ENCODE measurements around the gene KRTAP10-8. TPM values are rescaled to one million over a fixed set of nuclear protein-coding genes. Genes with fewer than 3 reads are reported as not detected.
"Not testable (repeated sequence)": the region's sequence is repeated elsewhere in the genome, so short reads cannot be mapped to it uniquely, and the experiment has no call there.

Gene KRTAP10-8
- total and polyA plus RNA-seq, 8 donors, result not detected

DNA sequence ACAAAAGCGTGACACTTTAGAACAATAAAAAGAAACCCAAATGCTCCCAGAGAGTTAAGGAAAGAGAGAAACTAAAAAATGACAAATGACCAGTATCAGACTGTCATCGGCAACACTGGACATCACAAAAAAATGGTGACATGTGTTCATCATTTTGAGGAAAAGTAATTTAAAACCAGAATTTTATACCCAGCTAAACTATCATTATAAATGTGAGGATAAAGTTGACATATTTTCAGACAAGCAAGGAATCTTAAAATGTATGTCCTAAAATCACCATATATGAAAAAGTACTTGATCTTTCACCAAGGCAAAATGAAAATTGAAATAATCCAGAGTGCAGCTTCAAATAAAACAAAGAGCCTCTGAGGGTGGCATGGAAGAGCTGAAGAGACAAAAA lies 33.0 kb downstream of the KRTAP10-8 start:
- H3K27me3 ChIP-seq, result peaks cover 0 to 49% (median 21%) of the 10 kb centered on the region in 3 donors
- no peaks in the 10 kb centered on the region for H3K36me3 ChIP-seq
- H3K4me1 ChIP-seq, result no peaks in the 10 kb centered on the region
- intact Hi-C loops (cut with DNase I; ENCODE audit: low total_unique reads), result no loop called here
- TF ChIP-seq POLR2AphosphoS5 (IDR thresholded peaks at IDR 0.05), result no peak
- TF ChIP-seq, protein P1, sequence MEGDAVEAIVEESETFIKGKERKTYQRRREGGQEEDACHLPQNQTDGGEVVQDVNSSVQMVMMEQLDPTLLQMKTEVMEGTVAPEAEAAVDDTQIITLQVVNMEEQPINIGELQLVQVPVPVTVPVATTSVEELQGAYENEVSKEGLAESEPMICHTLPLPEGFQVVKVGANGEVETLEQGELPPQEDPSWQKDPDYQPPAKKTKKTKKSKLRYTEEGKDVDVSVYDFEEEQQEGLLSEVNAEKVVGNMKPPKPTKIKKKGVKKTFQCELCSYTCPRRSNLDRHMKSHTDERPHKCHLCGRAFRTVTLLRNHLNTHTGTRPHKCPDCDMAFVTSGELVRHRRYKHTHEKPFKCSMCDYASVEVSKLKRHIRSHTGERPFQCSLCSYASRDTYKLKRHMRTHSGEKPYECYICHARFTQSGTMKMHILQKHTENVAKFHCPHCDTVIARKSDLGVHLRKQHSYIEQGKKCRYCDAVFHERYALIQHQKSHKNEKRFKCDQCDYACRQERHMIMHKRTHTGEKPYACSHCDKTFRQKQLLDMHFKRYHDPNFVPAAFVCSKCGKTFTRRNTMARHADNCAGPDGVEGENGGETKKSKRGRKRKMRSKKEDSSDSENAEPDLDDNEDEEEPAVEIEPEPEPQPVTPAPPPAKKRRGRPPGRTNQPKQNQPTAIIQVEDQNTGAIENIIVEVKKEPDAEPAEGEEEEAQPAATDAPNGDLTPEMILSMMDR (IDR thresholded peaks at IDR 0.05), result no peak
- TF ChIP-seq EP300 (IDR thresholded peaks at IDR 0.05), result no peak
- TF ChIP-seq POLR2A (IDR thresholded peaks at IDR 0.05), result no peak
- no peak for DNase-seq
- H3K9me3 ChIP-seq, result peaks cover 0 to 41% (median 32%) of the 10 kb centered on the region in 4 donors
- 40 to 51% (median 47%) methylated on average over 2 of the region's 2 CpGs for WGBS, 5 donors
- no peak overlapping the region for H3K27ac ChIP-seq
- H3K4me3 ChIP-seq, result no peak overlapping the region

DNA sequence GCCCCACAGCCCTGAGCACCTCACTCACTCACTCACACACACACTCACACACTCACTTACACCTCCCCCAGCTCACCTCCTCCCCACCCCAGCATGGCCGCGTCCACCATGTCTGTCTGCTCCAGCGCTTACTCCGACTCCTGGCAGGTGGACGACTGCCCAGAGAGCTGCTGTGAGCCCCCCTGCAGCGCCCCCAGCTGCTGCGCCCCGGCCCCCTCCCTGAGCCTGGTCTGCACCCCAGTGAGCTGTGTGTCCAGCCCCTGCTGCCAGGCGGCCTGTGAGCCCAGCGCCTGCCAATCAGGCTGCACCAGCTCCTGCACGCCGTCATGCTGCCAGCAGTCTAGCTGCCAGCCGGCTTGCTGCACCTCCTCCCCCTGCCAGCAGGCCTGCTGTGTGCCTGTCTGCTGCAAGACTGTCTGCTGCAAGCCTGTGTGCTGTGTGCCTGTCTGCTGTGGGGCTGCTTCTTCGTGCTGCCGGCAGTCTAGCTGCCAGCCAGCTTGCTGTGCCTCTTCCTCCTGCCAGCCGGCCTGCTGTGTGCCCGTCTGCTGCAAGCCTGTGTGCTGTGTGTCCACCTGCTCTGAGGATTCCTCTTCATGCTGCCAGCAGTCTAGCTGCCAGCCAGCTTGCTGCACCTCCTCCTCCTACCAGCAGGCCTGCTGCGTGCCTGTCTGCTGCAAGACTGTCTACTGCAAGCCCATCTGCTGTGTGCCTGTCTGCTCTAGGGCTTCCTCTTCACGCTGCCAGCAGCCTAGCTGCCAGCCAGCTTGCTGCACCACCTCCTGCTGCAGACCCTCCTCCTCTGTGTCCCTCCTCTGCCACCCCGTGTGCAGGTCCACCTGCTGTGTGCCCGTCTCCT lies 34.7 kb downstream of the KRTAP10-8 start, which contains the start of gene KRTAP10-11:
TSS of gene KRTAP10-11 (plus strand) at position 49 of the 856 bp plus-strand sequence. CDS start at position 94, 45 bp downstream.
- 62 to 77% (median 72%) methylated on average over 11 to 21 of the region's 21 CpGs for WGBS, 5 donors
- H3K36me3 ChIP-seq, result not testable (repeated sequence)
- peaks cover 0 to 27% (median 18%) of the 10 kb centered on the region in 4 donors for H3K9me3 ChIP-seq

DNA sequence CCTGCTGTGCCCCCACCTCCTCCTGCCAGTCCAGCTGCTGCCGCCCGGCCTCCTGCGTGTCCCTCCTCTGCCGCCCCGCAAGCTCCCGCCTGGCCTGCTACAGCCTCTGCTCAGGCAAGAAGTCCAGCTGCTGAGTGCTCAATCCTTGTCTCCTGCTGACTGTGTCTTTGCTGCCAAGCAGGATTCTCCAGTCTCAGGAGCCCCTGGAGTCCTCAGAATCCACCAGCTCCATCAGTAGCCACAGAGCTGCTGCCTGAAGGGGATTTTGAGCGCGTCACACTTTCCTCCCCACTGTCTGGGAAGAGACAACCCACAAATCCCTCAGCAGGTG lies 35.3 kb downstream of the KRTAP10-8 start:
- Histone ChIP-seq H3K27me3 (peaks cover 0 to 33% (median 21%) of the 10 kb centered on the region in 3 donors), H3K4me1 (no peaks in the 10 kb centered on the region), H3K4me3 (no peak overlapping the region), H3K27ac (no peak overlapping the region), H3K36me3 (no peaks in the 10 kb centered on the region), H3K9me3 (peaks cover 0 to 26% (median 17%) of the 10 kb centered on the region in 4 donors)
- peak in 1 of 2 donors; percentile 10 for DNase-seq
- 40 to 57% (median 52%) methylated on average over 8 of the region's 8 CpGs for WGBS, 5 donors
- no peak for TF ChIP-seq POLR2A (IDR thresholded peaks at IDR 0.05)
- TF ChIP-seq EP300 (IDR thresholded peaks at IDR 0.05), result no peak
- TF ChIP-seq, protein P1 (IDR thresholded peaks at IDR 0.05), result no peak
- no peak for TF ChIP-seq POLR2AphosphoS5 (IDR thresholded peaks at IDR 0.05)
- intact Hi-C loops (cut with DNase I; ENCODE audit: low total_unique reads), result no loop called here

More for the DNA sequence above, 34.7 kb downstream of the KRTAP10-8 start, which contains the start of gene KRTAP10-11:
- H3K27ac ChIP-seq; H3K4me3 ChIP-seq; intact Hi-C loops (cut with DNase I; ENCODE audit: low total_unique reads); H3K4me1 ChIP-seq: not testable (repeated sequence)
- H3K27me3 ChIP-seq, result peaks cover 0 to 33% (median 21%) of the 10 kb centered on the region in 3 donors
- peak in 1 of 2 donors; percentile 13 for DNase-seq

DNA sequence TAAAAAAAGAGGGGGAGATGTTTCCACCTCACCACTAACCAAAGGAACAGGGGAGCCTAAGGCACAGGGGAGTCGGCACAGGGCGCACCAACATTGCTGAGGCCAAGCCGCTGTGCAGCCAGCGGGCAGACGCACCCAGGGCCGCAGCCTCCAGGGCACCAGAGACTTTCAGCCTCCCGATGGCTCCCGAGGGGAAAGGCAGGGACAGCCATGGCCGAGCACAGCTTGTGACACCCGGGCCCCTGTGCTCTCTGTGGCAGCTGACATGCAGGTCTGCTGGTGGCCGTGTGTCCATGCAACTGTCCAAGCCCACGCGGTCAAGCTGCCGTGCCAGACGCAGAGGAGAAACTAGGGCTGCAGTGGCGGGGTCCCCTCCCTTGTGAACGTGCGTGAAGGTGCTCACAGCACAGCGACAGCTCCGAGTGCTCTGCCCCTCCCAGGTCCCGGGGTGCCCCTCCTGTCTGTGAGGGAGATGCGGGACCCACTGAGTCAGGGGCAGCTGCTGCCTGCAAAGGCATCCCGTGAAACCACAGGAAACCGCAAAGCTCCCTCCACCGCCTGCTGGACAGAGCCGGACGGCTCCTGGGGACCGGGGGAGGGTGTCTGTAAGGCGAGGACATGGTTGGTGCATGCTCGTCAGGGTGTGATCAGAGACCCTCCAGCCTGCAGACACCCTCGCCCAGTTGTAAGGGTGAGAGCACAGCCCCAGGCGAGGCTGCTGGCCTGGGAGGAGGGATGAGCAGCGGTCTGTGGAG lies 36.9 kb downstream of the KRTAP10-8 start:
- Histone ChIP-seq H3K27me3 (peaks cover 0 to 33% (median 21%) of the 10 kb centered on the region in 3 donors), H3K9me3 (peaks cover 0 to 20% (median 14%) of the 10 kb centered on the region in 4 donors), H3K4me1 (no peaks in the 10 kb centered on the region), H3K27ac (no peak overlapping the region), H3K36me3 (no peaks in the 10 kb centered on the region), H3K4me3 (no peak overlapping the region)
- intact Hi-C loops (cut with DNase I; ENCODE audit: low total_unique reads), result no loop called here
- peak in 1 of 2 donors; percentile 10 for DNase-seq
- WGBS, 5 donors, result 75 to 89% (median 78%) methylated on average over 9 to 33 of the region's 33 CpGs
- TF ChIP-seq, protein P1 (IDR thresholded peaks at IDR 0.05), result no peak
- TF ChIP-seq POLR2AphosphoS5 (IDR thresholded peaks at IDR 0.05) (no peak), EP300 (IDR thresholded peaks at IDR 0.05) (no peak), POLR2A (IDR thresholded peaks at IDR 0.05) (no peak)
